Omental fat pad (tissue), 4 donors: Measurements from ENCODE around the gene SRSF3. TPM values are rescaled to one million over a fixed set of nuclear protein-coding genes. Genes with fewer than 3 reads are reported as not detected.
A peak's percentile ranks its signal among the peaks of the same experiment; 100 is the strongest.

ENCODE experiments used
- ATAC-seq: fragments of 150-250 bp; one replicate; pipeline ENCODE4 v1.9.1; 2016; ENCODE audit warnings: mild to moderate bottlenecking, moderate library complexity; ENCODE audit not compliant: low FRiP score
- DNase-seq: peaks from one replicate; pipeline ENCODE4 v3.0.0-alpha.2; 2019; ENCODE audit warnings: low spot score
- total RNA-seq, 4 donors: library from RNA; depleted of rRNA; stranded (reverse); fragments of >200 nt; gene quantifications; one replicate each; pipeline ENCODE4 v1.1.0, GENCODE V29; 2016
- TF ChIP-seq, protein P1 (sequence below), 3 donors: fragments of 450-650 bp; IDR thresholded peaks; one replicate each; pipeline ENCODE4 v1.5.1; 2016 to 2017; ENCODE audit warnings: antibody characterized with exemption in 3 of 3, mild to moderate bottlenecking in 3 of 3, moderate library complexity in 2 of 3

Gene SRSF3
- 100 to 1,000 TPM; 162 to 260 (median 189) TPM for total RNA-seq

DNA sequence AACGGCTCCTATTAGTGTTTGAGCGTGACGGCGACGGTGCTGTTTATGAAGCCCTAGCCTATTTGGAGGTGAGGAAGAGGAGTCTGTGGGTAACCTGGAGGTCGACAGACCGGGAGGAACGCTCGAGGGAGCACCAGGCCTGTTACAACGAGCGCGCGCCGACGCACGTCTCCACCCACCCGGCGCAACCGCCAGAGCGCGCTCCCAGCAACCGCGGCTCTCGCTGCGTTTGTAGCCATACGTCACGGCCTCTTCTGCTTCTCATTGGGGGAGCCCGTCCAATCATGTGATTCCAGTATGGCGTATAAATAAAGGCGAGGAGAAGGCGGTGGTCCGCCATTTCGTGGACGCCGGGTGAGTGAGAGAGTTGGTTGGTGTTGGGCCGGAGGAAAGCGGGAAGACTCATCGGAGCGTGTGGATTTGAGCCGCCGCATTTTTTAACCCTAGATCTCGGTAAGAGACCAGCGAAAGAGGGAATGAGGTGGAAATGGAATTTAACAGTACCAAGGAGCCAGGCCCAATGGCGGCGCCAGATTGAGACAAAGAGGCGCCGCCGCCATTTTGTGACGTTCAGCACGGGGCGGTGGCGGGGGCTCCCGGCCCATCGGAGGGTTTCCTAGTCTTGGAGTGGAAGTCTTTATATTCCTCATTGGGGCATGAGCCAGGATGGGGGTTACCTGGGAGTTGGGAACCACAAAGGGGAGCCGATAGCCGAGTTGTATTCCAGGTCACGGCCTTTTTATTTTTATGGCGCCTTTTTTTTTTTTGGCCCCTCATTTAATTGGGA is at the start of gene SRSF3:
Gene SRSF3, plus strand, starts transcription at position 334 of the 787 bp plus-strand sequence. CDS start 2,401 bp downstream, outside the sequence.
- ATAC-seq (peak; percentile 95), DNase-seq (peak; percentile 86)
- TF ChIP-seq, protein P1, sequence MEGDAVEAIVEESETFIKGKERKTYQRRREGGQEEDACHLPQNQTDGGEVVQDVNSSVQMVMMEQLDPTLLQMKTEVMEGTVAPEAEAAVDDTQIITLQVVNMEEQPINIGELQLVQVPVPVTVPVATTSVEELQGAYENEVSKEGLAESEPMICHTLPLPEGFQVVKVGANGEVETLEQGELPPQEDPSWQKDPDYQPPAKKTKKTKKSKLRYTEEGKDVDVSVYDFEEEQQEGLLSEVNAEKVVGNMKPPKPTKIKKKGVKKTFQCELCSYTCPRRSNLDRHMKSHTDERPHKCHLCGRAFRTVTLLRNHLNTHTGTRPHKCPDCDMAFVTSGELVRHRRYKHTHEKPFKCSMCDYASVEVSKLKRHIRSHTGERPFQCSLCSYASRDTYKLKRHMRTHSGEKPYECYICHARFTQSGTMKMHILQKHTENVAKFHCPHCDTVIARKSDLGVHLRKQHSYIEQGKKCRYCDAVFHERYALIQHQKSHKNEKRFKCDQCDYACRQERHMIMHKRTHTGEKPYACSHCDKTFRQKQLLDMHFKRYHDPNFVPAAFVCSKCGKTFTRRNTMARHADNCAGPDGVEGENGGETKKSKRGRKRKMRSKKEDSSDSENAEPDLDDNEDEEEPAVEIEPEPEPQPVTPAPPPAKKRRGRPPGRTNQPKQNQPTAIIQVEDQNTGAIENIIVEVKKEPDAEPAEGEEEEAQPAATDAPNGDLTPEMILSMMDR (IDR thresholded peaks at IDR 0.05) = no peak

GRCh38 chr6:36545767-36546307 is 48.3 kb upstream of the SRSF3 start:
- no peak for ATAC-seq
- DNase-seq = no peak
- TF ChIP-seq, protein P1 (IDR thresholded peaks at IDR 0.05) = no peak

DNA sequence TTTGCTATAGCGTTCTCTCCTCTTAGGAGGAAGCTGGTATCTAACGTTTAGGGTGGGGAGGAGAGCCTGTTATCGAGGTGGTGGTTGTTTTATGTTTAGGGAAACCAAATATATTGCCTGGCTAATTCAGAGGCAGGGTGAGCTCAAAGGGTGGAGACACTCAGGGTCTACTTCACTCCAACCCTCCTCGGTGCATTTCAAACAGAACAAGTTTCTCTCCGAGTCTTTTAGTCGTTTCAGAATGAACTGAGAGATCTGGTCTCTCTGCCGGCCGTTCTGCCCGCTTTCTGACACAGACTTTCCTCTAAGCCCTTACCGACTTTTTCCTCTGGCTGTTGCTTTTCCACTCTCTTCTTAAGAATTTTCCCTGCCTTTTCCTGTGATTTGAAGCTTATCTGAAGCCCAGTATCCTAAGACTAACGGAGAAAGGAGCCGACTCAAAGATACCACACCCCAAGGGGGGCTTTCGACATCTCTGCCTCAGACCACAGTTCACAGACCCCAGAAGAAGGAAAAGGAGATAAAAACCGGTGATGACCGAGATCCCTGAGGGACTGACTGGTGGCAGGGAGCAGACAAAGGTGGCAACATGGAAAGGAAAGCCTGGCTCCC is 47.7 kb upstream of the SRSF3 start:
- peak; percentile 15 for ATAC-seq

GRCh38 chr6:36546920-36547645 is 47.1 kb upstream of the SRSF3 start, which contains the start of gene STK38:
Gene STK38 (minus strand): TSS chr6:36547479. CDS start chr6:36540202, 7,277 bp downstream.
- TF ChIP-seq, protein P1 (IDR thresholded peaks at IDR 0.05) = no peak
- ATAC-seq (peak; percentile 97), DNase-seq (peak; percentile 71)

More for the DNA sequence above, 47.7 kb upstream of the SRSF3 start:
- TF ChIP-seq, protein P1 (IDR thresholded peaks at IDR 0.05) = no peak
- no peak for DNase-seq

GRCh38 chr6:36547646-36548400 is 46.3 kb upstream of the SRSF3 start:
- ATAC-seq = no peak
- DNase-seq = no peak

GRCh38 chr6:36548401-36548743 is 45.8 kb upstream of the SRSF3 start:
- ATAC-seq (no peak), DNase-seq (no peak)
- TF ChIP-seq, protein P1 (IDR thresholded peaks at IDR 0.05) = no peak

More at GRCh38 chr6:36547646-36548400, 46.3 kb upstream of the SRSF3 start:
- TF ChIP-seq, protein P1 (IDR thresholded peaks at IDR 0.05) = no peak
